ENCODE results near the gene ZNF827. TPM values are rescaled to one million over a fixed set of nuclear protein-coding genes. Genes with fewer than 3 reads are reported as not detected.
A peak's percentile ranks its signal among the peaks of the same experiment; 100 is the strongest.

Gene ZNF827
- total and polyA plus RNA-seq, 4 experiments from 2014 or later, result 1.4 to 27.3 (median 14.0) TPM

GRCh38 chr4:145827885-145828284 is 110.7 kb downstream of the ZNF827 start:
- Mint-ChIP-seq H3K36me3 (peaks cover 18 to 31% of the 10 kb centered on the region in 2 donors), H3K27ac (peak overlapping the region in 5 of 7 donors; percentile 48 to 83 (median 55)), H3K27me3 (no peaks in the 10 kb centered on the region)

GRCh38 chr4:145825255-145825654 is 113.4 kb downstream of the ZNF827 start:
- H3K36me3 ChIP-seq (ENCODE audit: insufficient read depth, low read length), result no peaks in the 10 kb centered on the region
- CTCF ChIA-PET (ENCODE audit: partially characterized antibody), result no interaction called here
- intact Hi-C loops (cut with micrococcal nuclease), result no loop called here
- H3K27me3 ChIP-seq (ENCODE audit: insufficient read depth, low read length), result no peaks in the 10 kb centered on the region
- no peaks in the 10 kb centered on the region for H3K9me3 ChIP-seq (ENCODE audit: control insufficient read depth in 1 of 2, low read length in 2 of 2)
- DNase-seq, result no peak
- no peak overlapping the region for H3K27ac Mint-ChIP-seq
- no peaks in the 10 kb centered on the region for H3K9me3 Mint-ChIP-seq
- H3K27ac ChIP-seq (ENCODE audit: low read depth, low read length), result no peak overlapping the region
- H3K36me3 Mint-ChIP-seq, result peaks cover 27 to 42% of the 10 kb centered on the region in 2 donors
- peaks cover 11 to 30% (median 17%) of the 10 kb centered on the region in 4 donors for H3K4me1 Mint-ChIP-seq
- no peaks in the 10 kb centered on the region for H3K27me3 Mint-ChIP-seq
- no peak overlapping the region for H3K4me3 Mint-ChIP-seq
- H3K4me3 ChIP-seq (ENCODE audit: low read length in 2 of 2), result no peak overlapping the region
- POLR2A ChIA-PET (ENCODE audit: partially characterized antibody), result no interaction called here
- peaks cover 14% of the 10 kb centered on the region for H3K4me1 ChIP-seq (ENCODE audit: insufficient read depth, low read length)

More at GRCh38 chr4:145827885-145828284, 110.7 kb downstream of the ZNF827 start:
- Histone ChIP-seq H3K4me3 (ENCODE audit: low read length in 2 of 2) (no peak overlapping the region), H3K4me1 (ENCODE audit: insufficient read depth, low read length) (peaks cover 21% of the 10 kb centered on the region), H3K27me3 (ENCODE audit: insufficient read depth, low read length) (no peaks in the 10 kb centered on the region), H3K27ac (ENCODE audit: low read depth, low read length) (no peak overlapping the region), H3K9me3 (ENCODE audit: control insufficient read depth in 1 of 2, low read length in 2 of 2) (no peaks in the 10 kb centered on the region), H3K36me3 (ENCODE audit: insufficient read depth, low read length) (no peaks in the 10 kb centered on the region)
- peak in 2 of 5 donors; percentile 12 to 43 for DNase-seq
- CTCF ChIA-PET (ENCODE audit: partially characterized antibody), result no interaction called here
- H3K4me3 Mint-ChIP-seq, result peak overlapping the region in 3 of 8 donors; percentile 29 to 74 (median 53)
- no peaks in the 10 kb centered on the region for H3K9me3 Mint-ChIP-seq
- H3K4me1 Mint-ChIP-seq, result peaks cover 20 to 45% (median 30%) of the 10 kb centered on the region in 4 donors
- intact Hi-C loops (cut with micrococcal nuclease), result no loop called here
- POLR2A ChIA-PET (ENCODE audit: partially characterized antibody), result no interaction called here

- intact Hi-C loops (cut with micrococcal nuclease), result no loop called here
- H3K4me3 Mint-ChIP-seq, result no peak overlapping the region
Measured at GRCh38 chr4:145824463-145824862, 114.2 kb downstream of the ZNF827 start.

GRCh38 chr4:145823743-145824142 is 114.9 kb downstream of the ZNF827 start:
- H3K4me3 Mint-ChIP-seq, result no peak overlapping the region
- H3K4me1 Mint-ChIP-seq, result peaks cover 3 to 15% (median 6%) of the 10 kb centered on the region in 4 donors
- intact Hi-C loops (cut with micrococcal nuclease), result no loop called here
- Histone ChIP-seq H3K4me3 (ENCODE audit: low read length in 2 of 2) (no peak overlapping the region), H3K27ac (ENCODE audit: low read depth, low read length) (no peak overlapping the region), H3K27me3 (ENCODE audit: insufficient read depth, low read length) (no peaks in the 10 kb centered on the region), H3K4me1 (ENCODE audit: insufficient read depth, low read length) (no peaks in the 10 kb centered on the region), H3K36me3 (ENCODE audit: insufficient read depth, low read length) (no peaks in the 10 kb centered on the region), H3K9me3 (ENCODE audit: control insufficient read depth in 1 of 2, low read length in 2 of 2) (no peaks in the 10 kb centered on the region)
- peaks cover 32 to 51% of the 10 kb centered on the region in 2 donors for H3K36me3 Mint-ChIP-seq
- DNase-seq, result no peak
- no peaks in the 10 kb centered on the region for H3K9me3 Mint-ChIP-seq
- ChIA-PET POLR2A (ENCODE audit: partially characterized antibody) (no interaction called here), CTCF (ENCODE audit: partially characterized antibody) (no interaction called here)
- H3K27me3 Mint-ChIP-seq, result no peaks in the 10 kb centered on the region
- no peak overlapping the region for H3K27ac Mint-ChIP-seq

More at GRCh38 chr4:145824463-145824862, 114.2 kb downstream of the ZNF827 start:
- Histone ChIP-seq H3K4me1 (ENCODE audit: insufficient read depth, low read length) (peaks cover 7% of the 10 kb centered on the region), H3K27me3 (ENCODE audit: insufficient read depth, low read length) (no peaks in the 10 kb centered on the region), H3K4me3 (ENCODE audit: low read length in 2 of 2) (no peak overlapping the region), H3K36me3 (ENCODE audit: insufficient read depth, low read length) (no peaks in the 10 kb centered on the region), H3K27ac (ENCODE audit: low read depth, low read length) (no peak overlapping the region), H3K9me3 (ENCODE audit: control insufficient read depth in 1 of 2, low read length in 2 of 2) (no peaks in the 10 kb centered on the region)
- Mint-ChIP-seq H3K27me3 (no peaks in the 10 kb centered on the region), H3K9me3 (no peaks in the 10 kb centered on the region), H3K36me3 (peaks cover 32 to 50% of the 10 kb centered on the region in 2 donors), H3K4me1 (peaks cover 7 to 22% (median 11%) of the 10 kb centered on the region in 4 donors), H3K27ac (no peak overlapping the region)
- no peak for DNase-seq
- POLR2A ChIA-PET (ENCODE audit: partially characterized antibody), result no interaction called here
- CTCF ChIA-PET (ENCODE audit: partially characterized antibody), result no interaction called here

- Mint-ChIP-seq H3K9me3 (no peaks in the 10 kb centered on the region), H3K27ac (no peak overlapping the region), H3K36me3 (peaks cover 34 to 57% of the 10 kb centered on the region in 2 donors), H3K27me3 (no peaks in the 10 kb centered on the region), H3K4me3 (no peak overlapping the region), H3K4me1 (peaks cover 0 to 3% (median 2%) of the 10 kb centered on the region in 4 donors)
- H3K9me3 ChIP-seq (ENCODE audit: control insufficient read depth in 1 of 2, low read length in 2 of 2), result no peaks in the 10 kb centered on the region
- no peak overlapping the region for H3K27ac ChIP-seq (ENCODE audit: low read depth, low read length)
- ChIA-PET CTCF (ENCODE audit: partially characterized antibody) (no interaction called here), POLR2A (ENCODE audit: partially characterized antibody) (no interaction called here)
- DNase-seq, result no peak
- intact Hi-C loops (cut with micrococcal nuclease), result no loop called here
- H3K4me3 ChIP-seq (ENCODE audit: low read length in 2 of 2), result no peak overlapping the region
- H3K27me3 ChIP-seq (ENCODE audit: insufficient read depth, low read length), result no peaks in the 10 kb centered on the region
- no peaks in the 10 kb centered on the region for H3K36me3 ChIP-seq (ENCODE audit: insufficient read depth, low read length)
- H3K4me1 ChIP-seq (ENCODE audit: insufficient read depth, low read length), result no peaks in the 10 kb centered on the region
Measured at GRCh38 chr4:145822581-145822980, 116.0 kb downstream of the ZNF827 start.

GRCh38 chr4:145822181-145822580 is 116.4 kb downstream of the ZNF827 start:
- POLR2A ChIA-PET (ENCODE audit: partially characterized antibody), result no interaction called here
- H3K4me1 ChIP-seq (ENCODE audit: insufficient read depth, low read length), result no peaks in the 10 kb centered on the region
- Mint-ChIP-seq H3K9me3 (no peaks in the 10 kb centered on the region), H3K27me3 (no peaks in the 10 kb centered on the region), H3K4me1 (peaks cover 0 to 2% (median under 1%) of the 10 kb centered on the region in 4 donors), H3K4me3 (no peak overlapping the region), H3K27ac (no peak overlapping the region), H3K36me3 (peaks cover 37 to 61% of the 10 kb centered on the region in 2 donors)
- H3K36me3 ChIP-seq (ENCODE audit: insufficient read depth, low read length), result no peaks in the 10 kb centered on the region
- H3K27ac ChIP-seq (ENCODE audit: low read depth, low read length), result no peak overlapping the region
- H3K27me3 ChIP-seq (ENCODE audit: insufficient read depth, low read length), result no peaks in the 10 kb centered on the region
- no peak overlapping the region for H3K4me3 ChIP-seq (ENCODE audit: low read length in 2 of 2)
- intact Hi-C loops (cut with micrococcal nuclease), result no loop called here
- H3K9me3 ChIP-seq (ENCODE audit: control insufficient read depth in 1 of 2, low read length in 2 of 2), result no peaks in the 10 kb centered on the region
- CTCF ChIA-PET (ENCODE audit: partially characterized antibody), result no interaction called here
- DNase-seq, result no peak

GRCh38 chr4:145821766-145822165 is 116.9 kb downstream of the ZNF827 start:
- no peak overlapping the region for H3K27ac Mint-ChIP-seq
- intact Hi-C loops (cut with micrococcal nuclease), result no loop called here
- H3K4me3 Mint-ChIP-seq, result no peak overlapping the region
- no peaks in the 10 kb centered on the region for H3K27me3 Mint-ChIP-seq
- Histone ChIP-seq H3K4me3 (ENCODE audit: low read length in 2 of 2) (no peak overlapping the region), H3K36me3 (ENCODE audit: insufficient read depth, low read length) (no peaks in the 10 kb centered on the region), H3K9me3 (ENCODE audit: control insufficient read depth in 1 of 2, low read length in 2 of 2) (no peaks in the 10 kb centered on the region), H3K27me3 (ENCODE audit: insufficient read depth, low read length) (no peaks in the 10 kb centered on the region), H3K27ac (ENCODE audit: low read depth, low read length) (no peak overlapping the region), H3K4me1 (ENCODE audit: insufficient read depth, low read length) (no peaks in the 10 kb centered on the region)
- ChIA-PET POLR2A (ENCODE audit: partially characterized antibody) (no interaction called here), CTCF (ENCODE audit: partially characterized antibody) (no interaction called here)
- no peak for DNase-seq
- no peaks in the 10 kb centered on the region for H3K9me3 Mint-ChIP-seq
- peaks cover 41 to 65% of the 10 kb centered on the region in 2 donors for H3K36me3 Mint-ChIP-seq
- H3K4me1 Mint-ChIP-seq, result peaks cover 0 to 2% (median under 1%) of the 10 kb centered on the region in 4 donors

Data from CD4-positive, alpha-beta memory T cell (primary cell).